ENCODE results near the gene HMGXB4.

DNA sequence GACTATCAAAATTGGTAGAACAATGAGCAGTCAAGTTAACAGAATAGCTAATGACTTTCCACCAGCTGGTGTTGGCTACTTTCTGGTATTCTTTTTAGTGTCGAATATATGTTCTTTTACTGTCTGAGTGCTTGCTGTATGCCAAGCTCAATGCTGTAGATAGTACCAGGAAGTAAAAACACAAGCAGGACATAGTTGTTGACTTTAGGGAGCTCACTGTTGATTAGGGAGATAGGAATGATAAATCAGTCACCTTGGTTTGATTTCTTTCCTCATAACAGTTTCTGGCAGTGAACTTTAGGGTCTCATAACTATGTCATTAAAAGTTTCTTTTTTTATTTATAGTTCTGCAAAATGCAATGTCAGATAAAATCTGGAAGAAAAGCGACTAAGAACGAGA is 9.0 kb downstream of the HMGXB4 start:
- TF ChIP-seq, protein P1, sequence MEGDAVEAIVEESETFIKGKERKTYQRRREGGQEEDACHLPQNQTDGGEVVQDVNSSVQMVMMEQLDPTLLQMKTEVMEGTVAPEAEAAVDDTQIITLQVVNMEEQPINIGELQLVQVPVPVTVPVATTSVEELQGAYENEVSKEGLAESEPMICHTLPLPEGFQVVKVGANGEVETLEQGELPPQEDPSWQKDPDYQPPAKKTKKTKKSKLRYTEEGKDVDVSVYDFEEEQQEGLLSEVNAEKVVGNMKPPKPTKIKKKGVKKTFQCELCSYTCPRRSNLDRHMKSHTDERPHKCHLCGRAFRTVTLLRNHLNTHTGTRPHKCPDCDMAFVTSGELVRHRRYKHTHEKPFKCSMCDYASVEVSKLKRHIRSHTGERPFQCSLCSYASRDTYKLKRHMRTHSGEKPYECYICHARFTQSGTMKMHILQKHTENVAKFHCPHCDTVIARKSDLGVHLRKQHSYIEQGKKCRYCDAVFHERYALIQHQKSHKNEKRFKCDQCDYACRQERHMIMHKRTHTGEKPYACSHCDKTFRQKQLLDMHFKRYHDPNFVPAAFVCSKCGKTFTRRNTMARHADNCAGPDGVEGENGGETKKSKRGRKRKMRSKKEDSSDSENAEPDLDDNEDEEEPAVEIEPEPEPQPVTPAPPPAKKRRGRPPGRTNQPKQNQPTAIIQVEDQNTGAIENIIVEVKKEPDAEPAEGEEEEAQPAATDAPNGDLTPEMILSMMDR (IDR thresholded peaks at IDR 0.05): no peak
- TF ChIP-seq POLR2A (IDR thresholded peaks at IDR 0.05): no peak
- TF ChIP-seq EP300 (IDR thresholded peaks at IDR 0.05): no peak
